Tongue (tissue), 2 donors: ENCODE results near the gene OSBPL3. TPM values are rescaled to one million over a fixed set of nuclear protein-coding genes. Genes with fewer than 3 reads are reported as not detected.

Experiments used
- DNase-seq: peaks from one replicate; pipeline ENCODE4 v3.0.0-alpha.2; 2015
- total RNA-seq: library from RNA; depleted of rRNA; stranded (reverse); fragments of >200 nt; gene quantifications from one replicate; pipeline ENCODE4 v1.2.3, GENCODE V29; 2014

The OSBPL3 gene
- total RNA-seq, 1 donor from 2014 or later = 8.9 TPM

DNA sequence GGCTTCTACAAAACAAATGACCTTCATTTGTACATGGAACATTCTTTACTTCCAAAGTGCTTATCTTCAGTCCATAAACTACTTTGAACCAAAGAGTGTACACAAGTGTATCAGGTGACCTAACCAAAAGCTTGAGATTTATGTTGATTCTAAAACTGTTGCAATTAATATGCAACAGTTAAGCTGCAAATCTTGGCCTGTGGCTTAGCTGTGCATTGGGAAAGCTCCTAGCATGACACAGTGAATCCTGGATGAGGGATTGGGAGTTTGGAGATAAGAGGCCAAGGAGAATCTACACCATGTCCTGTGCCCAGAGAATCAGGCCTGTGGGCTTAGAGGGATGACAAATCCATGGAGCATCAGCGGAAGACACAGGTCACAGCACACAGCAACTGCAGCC lies 117.5 kb downstream of the OSBPL3 start:
- DNase-seq = no peak

DNA sequence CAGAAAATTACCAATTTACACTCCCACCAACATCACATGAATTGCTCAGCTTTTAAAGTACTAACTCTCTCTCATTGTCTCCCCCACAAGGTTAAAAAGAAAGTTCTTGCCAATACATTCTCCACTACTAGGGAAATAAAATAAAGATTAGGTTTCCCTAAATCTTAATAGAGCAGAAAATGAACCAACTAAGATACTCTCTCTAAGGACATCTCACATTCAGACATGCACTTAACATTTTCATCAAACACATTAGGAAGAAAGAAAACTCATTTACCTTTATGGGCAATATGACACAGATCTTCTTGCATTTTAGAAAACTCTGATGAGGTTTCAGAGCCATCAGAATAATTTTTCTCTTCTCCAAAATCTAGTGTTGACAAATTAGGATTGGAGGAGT lies 118.6 kb downstream of the OSBPL3 start:
- DNase-seq = no peak

DNA sequence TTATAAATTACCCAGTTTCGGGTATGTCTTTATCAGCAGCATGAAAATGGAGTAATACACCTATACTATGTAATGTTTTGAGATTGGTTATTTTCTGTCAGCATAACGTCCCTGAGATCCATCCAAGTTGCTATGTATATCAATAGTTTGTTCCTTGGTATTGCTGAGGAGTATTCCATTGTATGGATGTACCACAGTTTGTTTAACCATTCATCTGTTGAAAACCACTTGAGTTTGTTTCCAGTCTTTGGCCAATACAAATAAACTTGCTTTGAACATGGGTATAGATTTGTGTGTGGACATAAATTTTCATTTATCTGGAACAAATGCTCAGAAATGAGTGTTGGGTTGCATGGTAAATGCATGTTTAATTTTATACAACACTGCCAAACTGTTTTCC lies 119.4 kb downstream of the OSBPL3 start:
- DNase-seq = no peak

DNA sequence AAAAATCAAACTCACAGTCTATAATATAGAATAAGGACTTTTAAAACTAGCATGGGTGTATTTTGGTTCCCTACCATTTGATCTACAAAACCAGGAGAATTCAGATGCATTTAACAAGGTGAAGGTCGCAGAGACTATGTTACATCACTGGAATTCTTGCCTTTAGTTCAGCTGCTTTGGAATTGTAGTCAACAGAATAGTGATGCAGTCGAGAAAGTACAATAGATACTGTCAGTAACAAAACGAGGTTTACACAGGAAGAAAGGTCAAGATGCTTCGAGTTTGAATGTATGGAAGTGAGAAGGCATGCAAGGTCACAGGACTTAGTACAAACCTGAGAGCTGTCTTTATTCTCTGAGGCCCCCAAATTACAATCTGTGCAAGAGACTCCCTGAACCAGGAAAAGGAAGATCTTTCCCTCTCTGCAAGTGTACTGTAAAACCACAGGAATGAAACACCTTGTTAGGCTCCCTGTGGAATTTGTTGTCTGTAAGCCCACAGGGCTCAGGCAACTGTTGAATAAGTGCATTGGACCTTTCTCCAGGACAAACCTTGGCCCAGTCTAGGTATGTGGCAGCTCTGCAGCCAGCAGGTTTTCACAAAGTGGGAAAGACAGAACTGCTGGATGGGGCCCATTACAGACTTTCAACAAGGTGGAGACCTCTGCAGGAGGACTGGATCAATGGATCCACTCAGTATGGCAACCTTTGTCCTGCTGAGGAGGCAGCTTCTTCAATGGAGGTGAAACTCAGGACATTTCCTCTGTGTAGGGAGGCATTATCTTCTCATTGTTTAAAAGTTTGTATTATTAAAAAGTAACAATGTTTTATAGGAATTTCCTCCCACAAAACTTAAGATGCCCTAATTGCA lies 121.6 kb downstream of the OSBPL3 start:
- DNase-seq = no peak

DNA sequence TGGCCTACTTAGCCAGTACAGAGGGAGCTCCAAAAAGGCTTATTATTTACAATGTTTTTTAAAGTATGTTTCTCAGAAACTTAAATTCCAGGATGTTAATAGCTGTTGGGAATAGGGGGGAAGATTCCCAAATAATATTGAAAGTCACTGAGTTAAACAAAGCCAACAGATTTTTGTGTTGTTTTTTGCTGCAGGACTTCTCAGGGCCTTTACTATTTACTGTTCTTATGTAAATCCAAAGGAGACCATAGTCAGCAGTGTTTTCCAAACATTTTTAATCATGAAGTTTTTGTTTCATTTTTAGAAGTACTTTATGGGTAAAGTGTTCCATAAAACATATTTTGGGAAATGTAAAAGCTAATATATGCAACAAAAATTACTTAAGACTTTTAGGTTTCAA lies 122.4 kb downstream of the OSBPL3 start:
- DNase-seq = no peak

DNA sequence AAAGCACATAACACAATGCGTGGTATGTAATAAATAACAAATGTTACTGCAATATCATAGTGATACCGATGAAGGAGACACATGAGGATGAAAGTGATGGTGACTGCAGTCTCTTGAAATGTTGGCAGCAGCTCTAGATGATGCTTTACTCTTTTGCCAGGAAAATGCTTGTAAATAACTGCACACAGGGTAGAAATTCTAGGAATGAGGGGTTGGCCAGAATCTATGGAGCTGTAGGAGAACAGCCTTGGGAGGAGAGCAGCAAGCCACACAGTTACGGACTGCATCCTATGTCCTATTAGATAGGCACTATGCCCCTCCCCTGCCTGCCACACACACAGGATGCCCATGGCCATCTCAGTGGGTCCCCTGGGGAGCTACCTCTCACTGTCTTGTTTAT lies 125.1 kb downstream of the OSBPL3 start:
- DNase-seq = no peak

DNA sequence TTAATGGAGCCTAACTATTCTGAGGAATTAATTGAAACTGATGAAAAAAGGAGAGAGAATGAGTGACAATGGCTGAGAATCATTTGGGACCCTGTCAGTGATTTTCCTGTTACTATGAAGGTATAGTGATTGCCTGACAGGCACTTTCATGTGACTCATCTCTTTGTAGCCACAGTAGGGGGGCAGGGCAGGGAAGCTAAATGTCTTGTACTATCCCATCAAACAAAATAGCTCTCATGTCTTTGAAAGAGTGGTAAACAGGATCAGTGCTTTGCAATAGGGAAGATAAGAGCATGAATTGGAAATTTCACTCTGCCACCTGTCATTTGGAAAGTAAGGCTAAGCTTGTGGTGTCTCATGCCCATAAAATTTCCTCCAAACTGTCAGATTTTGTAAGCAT lies 128.2 kb downstream of the OSBPL3 start:
- DNase-seq = no peak

DNA sequence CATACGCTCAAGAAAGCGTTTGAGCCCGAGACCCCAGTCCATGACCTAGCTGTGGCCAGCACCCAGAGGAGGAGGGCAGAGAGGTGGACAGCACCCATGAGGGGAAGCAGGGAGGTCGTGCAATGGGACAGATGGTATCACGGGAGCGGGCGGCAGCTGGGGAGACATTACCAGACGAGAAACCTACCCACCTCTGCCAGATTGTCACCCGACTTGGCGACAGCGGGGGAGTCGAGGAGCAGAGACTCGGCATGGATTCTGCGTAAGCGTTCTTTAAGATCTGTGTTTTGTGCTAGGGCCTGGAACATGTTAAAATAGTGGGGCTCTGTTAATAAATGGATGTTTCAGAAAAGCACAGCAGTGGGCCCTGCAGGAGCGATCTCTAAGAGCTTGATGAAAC lies 131.1 kb downstream of the OSBPL3 start:
- DNase-seq = no peak

DNA sequence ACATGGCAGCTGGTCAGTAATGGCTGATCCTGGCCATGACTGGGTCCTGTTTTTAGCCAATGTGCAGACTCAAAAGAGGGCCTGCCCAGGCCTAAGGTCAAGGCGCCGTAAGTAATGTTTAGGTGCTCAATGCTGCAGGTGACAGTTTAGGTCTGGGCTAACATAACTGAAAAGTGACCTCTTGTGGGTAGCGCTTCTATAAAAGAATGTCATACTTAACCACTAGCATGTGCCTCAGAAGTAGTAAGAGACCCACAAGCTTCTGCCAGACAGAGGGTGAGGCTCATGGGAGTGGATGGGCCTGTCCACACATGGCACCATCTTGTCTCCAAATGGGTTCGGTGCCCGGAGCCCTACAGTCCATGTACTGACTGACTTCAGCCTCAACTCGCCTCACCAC lies 132.2 kb downstream of the OSBPL3 start:
- no peak for DNase-seq

DNA sequence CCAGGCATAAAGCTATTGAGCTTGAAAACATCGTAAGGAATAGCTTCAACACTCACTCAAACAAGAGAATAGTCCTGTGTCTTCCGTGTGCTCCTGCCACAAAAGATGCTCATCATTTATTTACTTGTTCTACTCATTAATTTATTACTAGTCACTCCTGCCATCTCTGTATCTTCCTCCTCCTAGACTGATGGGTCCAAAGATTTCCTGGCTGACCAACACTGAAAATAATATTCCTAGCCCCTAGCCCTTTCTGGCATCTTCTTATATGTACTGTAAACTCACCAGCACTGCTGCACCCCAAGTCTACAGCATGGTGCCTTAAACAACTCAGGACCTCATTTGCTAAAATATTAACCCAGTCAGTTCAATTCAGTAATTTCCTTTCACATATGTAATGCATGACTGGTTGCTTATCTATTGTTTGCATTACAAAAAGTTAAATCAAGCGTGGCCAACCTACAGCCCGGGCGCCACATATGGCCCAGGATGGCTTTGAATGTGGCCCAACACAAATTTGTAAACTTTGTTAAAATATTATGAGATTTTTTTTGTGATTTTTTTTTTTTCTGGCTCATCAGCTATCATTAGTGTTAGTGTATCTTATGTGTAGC lies 136.1 kb downstream of the OSBPL3 start:
- no peak for DNase-seq

DNA sequence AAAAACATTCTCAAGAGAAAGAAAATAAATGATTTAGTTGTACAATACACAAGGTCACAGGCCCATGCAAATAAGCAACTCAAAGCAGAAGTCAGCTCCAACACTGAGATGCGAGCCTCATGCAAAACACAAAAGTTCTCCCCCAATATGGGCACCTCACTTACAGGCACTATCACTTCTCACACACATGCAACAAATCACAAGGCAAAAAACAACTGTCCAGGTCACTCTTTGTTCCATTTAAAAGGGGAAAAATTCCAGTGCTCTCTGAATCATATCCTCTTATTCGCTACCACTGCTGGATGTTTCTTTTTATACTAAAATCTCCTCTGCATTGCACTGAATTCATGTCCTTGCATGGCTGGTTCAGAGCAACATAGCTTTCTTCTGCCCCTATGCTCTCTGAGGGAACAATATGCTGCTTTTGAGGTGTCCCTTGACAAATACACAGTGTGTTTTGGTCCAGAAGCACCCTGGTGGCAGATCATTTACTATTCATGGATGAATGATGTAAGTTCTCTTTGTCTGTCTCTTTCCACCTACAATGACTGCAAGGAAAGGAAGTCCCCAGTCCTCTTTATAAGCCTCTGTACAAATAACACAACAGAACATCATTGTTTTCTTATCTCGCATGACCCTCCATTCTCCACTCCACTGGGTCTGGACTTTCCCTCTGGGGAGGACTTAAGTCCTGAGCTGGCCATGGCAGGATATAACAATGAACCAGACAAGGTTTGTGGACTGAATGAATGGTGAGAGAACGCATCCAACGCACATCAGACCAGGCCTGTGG lies 137.3 kb downstream of the OSBPL3 start:
- no peak for DNase-seq

DNA sequence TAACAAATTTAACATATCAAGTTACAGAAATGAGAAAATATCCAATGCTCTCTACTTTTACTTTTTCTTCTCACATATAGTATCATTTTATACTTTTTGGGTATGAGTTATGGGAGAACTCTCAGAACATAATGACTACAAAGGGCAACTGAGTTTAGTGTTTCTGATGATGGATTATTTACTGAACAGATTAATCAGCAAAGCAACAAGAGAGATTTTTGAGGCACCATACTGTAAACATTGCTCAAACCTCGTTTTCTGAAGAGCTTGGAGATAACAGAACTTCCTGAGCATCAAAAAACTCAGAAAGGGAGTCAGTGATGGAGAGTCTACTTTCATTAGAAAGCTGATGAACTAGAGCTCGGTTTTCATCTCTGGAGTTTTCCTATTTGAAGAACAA lies 137.9 kb downstream of the OSBPL3 start:
- DNase-seq = no peak

DNA sequence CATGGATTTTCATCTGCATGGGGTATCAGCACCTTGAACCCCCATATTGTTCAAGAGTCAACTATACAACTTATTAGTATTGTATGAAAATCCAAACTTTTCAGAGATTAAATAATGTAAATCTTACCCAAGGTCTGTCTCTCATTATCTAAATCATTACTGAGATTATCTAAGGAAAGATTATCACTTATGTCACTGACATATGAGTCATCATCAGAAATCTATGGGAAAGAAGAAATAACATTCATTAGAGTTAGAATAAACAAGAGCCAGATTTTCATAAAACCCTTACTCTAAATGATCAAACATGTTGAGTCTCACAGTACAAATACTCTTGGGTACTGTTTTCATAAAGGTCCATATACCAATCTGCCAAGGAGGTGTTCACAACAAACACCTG lies 139.4 kb downstream of the OSBPL3 start:
- DNase-seq = no peak

DNA sequence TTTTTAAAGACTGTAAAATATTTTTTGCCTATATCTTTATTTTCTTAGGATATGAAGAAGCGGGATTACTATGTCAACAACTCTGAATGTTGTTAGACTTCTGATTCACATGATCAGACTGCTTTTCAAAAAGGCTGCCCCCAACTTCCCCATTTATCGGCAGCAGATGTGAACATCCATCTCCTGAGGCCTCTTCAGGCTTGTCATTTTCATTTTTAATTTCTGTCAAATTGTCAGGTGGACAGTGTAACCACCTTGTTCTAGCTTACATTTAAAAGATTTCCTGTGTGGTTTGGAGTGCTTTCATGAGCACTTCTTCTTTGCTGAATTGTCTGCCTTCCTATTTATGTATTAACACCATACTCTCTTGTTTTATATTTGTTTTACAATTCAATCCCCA lies 143.9 kb downstream of the OSBPL3 start:
- no peak for DNase-seq

DNA sequence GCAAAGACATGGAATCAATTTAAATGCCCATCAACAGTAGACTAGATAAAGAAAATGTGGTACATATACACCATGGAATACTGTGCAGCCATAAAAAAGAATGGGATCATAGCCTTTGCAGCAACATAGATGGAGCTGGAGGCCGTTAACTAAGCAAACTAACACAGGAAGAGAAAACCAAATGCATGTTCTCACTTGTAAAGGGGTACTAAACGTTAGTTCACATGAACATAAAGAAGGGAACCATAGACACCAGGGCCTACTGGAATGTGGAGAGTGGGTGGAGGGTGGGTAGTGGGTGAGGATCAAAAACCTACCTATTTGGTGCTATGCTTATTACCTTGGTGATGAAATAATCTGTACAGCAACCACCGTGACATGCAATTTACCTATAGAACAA lies 144.3 kb downstream of the OSBPL3 start:
- no peak for DNase-seq

DNA sequence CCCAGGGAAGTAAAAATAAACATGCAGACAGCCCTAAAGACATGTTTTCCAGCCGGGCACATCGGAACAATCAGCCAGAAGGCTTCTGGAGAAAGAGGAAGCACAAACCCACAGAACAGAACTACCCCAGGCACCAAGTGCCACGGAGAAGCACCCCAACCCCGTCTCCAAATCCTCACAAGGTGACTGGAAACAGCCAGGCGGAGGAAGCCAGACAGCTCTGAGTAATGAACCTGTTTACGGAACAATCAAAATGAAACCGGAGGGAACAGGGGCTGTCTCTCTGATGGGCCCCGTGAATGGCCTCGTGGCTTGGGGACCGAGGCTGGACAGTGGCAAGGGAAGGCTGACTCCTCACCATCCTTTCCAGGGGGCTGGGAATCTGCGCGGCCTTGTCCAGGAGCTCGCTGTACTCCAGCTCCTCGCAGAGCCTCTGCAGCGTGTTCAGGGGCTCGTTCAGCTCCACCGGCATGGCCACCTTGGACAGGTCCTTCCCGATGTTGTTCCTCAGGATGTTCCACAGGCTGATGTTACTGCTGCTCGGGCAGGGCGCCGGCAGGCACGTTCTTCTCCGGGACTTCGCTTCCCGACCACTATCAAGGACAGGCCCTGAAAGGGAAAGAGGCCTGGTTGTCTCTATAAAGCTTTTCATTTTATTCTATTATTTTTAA lies 145.7 kb downstream of the OSBPL3 start:
- no peak for DNase-seq

DNA sequence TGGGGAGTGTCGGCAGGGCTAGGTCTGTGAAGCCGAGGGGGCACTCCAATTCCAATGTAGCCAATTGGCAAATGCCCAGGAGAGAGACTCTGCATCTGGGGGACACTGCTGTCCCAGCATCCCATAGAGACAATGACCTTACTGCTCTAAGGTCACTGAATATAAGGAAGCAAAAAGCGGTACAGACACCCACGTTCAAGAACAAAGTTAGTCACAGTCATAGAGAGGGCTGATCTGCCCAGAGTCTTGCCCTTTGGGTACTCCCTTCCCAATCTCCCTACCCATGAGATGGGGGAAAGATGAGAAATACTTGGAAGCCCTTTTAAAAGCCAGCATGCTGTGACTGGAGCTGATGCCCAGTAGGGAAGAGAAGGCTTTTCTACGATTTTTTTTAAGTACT lies 146.4 kb downstream of the OSBPL3 start:
- DNase-seq = no peak

DNA sequence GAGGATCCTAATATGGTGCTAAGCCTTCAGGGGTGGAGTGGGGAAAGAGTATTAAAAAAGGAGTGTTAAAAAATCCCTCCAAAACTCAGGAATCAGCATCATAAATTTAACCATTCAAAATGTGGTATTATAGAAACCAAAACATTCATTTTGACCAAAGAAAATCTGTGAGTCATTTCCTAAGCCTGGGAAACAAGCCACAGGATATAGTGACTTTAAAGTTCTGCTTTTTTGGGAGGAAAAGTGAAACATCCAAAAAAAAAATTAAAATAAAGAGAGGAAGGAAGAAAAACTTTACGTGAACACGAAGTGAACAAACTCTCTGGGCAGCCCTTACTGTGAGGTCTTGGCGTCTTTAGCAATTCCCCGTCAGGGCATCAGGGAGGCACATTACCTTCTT lies 148.7 kb downstream of the OSBPL3 start:
- DNase-seq = no peak

DNA sequence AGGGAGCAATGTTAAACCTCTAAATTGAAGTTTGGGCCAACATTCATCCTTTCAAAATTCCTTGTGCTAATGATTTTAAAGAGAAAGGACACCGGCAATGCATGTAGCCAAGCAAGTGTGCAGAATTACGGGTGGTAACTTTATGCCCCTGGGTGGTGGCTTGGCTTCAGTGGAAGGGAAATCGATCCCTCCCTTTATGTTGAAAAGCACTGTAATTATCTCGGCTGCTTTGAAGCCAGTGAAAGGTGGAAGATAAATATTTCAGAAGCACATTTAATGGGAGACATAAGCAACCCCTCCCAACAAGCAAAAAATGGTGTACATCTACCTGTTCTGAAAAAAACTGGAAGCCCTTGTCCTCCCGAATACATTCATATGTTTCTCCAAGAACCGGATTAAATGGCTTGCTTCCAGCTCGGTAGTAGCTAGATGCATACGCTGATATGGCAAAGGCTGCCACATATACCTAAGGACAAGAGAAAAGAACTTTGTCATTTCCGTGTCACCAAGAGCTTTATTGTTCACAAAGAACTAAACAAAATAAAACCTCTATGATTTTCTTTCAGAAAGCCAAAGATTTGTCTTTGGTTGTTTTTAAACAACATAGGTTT lies 149.4 kb downstream of the OSBPL3 start:
- no peak for DNase-seq

DNA sequence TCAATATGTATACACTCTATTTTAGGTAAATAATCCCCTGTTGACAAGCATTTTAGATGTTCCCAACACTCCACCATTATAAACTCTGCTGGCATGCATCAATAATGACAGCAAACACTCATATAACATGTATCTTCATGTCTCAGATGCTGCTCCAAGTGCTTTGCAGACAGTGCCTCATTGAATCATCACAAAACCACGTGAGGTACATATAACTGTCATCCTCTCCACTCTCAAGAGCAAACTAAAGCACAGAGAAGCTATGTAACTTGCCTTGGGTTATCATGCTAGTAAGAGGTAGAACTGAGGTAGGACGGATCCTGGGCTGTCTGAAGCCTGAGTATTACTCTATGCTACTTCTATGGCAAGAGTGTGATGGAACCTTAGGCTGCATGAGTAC lies 150.2 kb downstream of the OSBPL3 start:
- peak; percentile 29 for DNase-seq

DNA sequence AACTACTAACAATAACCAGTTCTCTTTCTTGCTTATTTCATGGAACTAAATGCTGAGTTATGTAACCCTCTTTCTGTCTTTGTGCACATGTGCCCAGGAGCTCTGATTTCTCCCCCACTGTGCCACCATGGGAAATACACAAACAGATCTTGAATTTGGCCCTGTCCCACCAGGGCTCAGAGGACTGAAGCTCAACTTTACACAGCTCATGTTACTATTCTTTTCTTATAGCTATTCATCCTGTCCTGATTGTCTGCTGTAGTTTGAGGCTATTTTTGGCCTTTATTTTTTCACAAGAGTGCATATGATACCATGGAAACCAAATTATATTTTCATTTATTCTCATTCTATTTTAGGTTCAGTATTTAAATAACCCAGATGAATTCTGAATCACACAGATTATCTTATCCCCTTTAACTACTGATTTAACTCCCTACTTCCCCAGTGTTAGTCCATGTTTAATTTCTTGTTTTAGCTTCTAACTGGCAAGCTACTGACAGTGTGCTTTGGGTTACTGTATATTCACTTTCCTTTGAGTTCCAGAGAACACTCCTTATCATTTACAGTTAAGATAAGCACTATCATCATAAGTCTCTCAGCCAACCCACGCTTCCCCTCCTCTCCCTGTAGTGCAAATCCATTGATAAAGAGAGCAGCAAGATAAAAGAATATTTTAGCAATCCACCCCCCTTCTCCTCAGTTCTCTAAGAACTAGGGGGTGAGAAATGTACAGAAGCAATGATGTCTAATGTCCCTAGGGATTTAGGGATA lies 150.9 kb downstream of the OSBPL3 start:
- DNase-seq = peak; percentile 66
